Measurements from ENCODE around the gene CASP7. TPM values are rescaled to one million over a fixed set of nuclear protein-coding genes. Genes with fewer than 3 reads are reported as not detected.

Gene CASP7
- total and polyA plus RNA-seq, 10 of the 15 experiments (the other 5 are each of a cell fraction or from before 2014, with no cell fraction given), result 23.7 to 34.4 (median 28.7) TPM

GRCh38 chr10:113705344-113705652, 25.6 kb downstream of the CASP7 start (continued):
- TF ChIP-seq, protein P1, sequence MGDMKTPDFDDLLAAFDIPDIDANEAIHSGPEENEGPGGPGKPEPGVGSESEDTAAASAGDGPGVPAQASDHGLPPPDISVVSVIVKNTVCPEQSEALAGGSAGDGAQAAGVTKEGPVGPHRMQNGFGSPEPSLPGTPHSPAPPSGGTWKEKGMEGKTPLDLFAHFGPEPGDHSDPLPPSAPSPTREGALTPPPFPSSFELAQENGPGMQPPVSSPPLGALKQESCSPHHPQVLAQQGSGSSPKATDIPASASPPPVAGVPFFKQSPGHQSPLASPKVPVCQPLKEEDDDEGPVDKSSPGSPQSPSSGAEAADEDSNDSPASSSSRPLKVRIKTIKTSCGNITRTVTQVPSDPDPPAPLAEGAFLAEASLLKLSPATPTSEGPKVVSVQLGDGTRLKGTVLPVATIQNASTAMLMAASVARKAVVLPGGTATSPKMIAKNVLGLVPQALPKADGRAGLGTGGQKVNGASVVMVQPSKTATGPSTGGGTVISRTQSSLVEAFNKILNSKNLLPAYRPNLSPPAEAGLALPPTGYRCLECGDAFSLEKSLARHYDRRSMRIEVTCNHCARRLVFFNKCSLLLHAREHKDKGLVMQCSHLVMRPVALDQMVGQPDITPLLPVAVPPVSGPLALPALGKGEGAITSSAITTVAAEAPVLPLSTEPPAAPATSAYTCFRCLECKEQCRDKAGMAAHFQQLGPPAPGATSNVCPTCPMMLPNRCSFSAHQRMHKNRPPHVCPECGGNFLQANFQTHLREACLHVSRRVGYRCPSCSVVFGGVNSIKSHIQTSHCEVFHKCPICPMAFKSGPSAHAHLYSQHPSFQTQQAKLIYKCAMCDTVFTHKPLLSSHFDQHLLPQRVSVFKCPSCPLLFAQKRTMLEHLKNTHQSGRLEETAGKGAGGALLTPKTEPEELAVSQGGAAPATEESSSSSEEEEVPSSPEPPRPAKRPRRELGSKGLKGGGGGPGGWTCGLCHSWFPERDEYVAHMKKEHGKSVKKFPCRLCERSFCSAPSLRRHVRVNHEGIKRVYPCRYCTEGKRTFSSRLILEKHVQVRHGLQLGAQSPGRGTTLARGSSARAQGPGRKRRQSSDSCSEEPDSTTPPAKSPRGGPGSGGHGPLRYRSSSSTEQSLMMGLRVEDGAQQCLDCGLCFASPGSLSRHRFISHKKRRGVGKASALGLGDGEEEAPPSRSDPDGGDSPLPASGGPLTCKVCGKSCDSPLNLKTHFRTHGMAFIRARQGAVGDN (IDR thresholded peaks at IDR 0.05), result no peak
- TF ChIP-seq, protein P2, sequence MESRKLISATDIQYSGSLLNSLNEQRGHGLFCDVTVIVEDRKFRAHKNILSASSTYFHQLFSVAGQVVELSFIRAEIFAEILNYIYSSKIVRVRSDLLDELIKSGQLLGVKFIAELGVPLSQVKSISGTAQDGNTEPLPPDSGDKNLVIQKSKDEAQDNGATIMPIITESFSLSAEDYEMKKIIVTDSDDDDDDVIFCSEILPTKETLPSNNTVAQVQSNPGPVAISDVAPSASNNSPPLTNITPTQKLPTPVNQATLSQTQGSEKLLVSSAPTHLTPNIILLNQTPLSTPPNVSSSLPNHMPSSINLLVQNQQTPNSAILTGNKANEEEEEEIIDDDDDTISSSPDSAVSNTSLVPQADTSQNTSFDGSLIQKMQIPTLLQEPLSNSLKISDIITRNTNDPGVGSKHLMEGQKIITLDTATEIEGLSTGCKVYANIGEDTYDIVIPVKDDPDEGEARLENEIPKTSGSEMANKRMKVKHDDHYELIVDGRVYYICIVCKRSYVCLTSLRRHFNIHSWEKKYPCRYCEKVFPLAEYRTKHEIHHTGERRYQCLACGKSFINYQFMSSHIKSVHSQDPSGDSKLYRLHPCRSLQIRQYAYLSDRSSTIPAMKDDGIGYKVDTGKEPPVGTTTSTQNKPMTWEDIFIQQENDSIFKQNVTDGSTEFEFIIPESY (IDR thresholded peaks at IDR 0.05), result no peak

GRCh38 chr10:113706623-113707022, 26.9 kb downstream of the CASP7 start:
- CTCF ChIA-PET, result interaction anchor here (1.2 to 1.9 kb wide), 5 partner anchors 10 to 401 kb away, joined by 3 to 7 read pairs (median 5); no protein-coding TSS in a partner anchor
- 0 out of 2 replicates have a peak, but pooled peaks cover 4% of the 10 kb centered on the region for H4K20me1 ChIP-seq (ENCODE audit: control insufficient read depth, insufficient read depth)
- SMC1A ChIA-PET (ENCODE audit: uncharacterized antibody, unreplicated experiment), result no interaction called here
- POLR2A ChIA-PET, result no interaction called here
- no peak overlapping the region for H3K4me2 ChIP-seq (ENCODE audit: control insufficient read depth, insufficient read depth)
- peak; percentile 62 for FAIRE-seq
- intact Hi-C loops (cut with micrococcal nuclease; ENCODE audit: unreplicated experiment) (loop anchor here (5.0 to 10.0 kb wide), 3 partner anchors 76 to 198 kb away; no protein-coding TSS in a partner anchor), in situ Hi-C loops (cut with MboI) (loop anchor here (5.0 kb wide), 1 partner anchor 396 kb away; no protein-coding TSS in a partner anchor)
- no peak for ATAC-seq
- no TSS peak for BruUV-seq (replicated peaks)
- DNase-seq (ENCODE audit: low read depth, low spot score), result no peak
- peaks cover 0 to 3% of the 10 kb centered on the region in 2 experiments for H3K36me3 ChIP-seq (ENCODE audit: control insufficient read depth in 2 of 2, insufficient read depth in 2 of 2, low read length in 1 of 2)
- RAD21 ChIA-PET (ENCODE audit: unreplicated experiment), result no interaction called here
- no peak overlapping the region for H2AFZ ChIP-seq (ENCODE audit: control insufficient read depth, low read depth, low read length)
- peaks cover 6% of the 10 kb centered on the region; the same call in 1 of the 2 replicates for H3K4me1 ChIP-seq (ENCODE audit: control insufficient read depth, insufficient read depth, low read length)
- 86% methylated on average over 5 of the region's 5 CpGs for WGBS (ENCODE audit: insufficient coverage, insufficient replicate concordance, low lambda C conversion rate, missing lambda C conversion rate)
- H3K9me3 ChIP-seq (replicated peaks; ENCODE audit: control insufficient read depth, insufficient read depth, low read length), result no peaks in the 10 kb centered on the region
- H3K4me3 ChIP-seq, result no peak overlapping the region
- H3K79me2 ChIP-seq (ENCODE audit: control insufficient read depth, insufficient read depth, low read length), result no peaks in the 10 kb centered on the region
- no peak overlapping the region for H3K9ac ChIP-seq (ENCODE audit: control insufficient read depth, insufficient read depth, low read length)
- no peak overlapping the region for H3K27ac ChIP-seq (ENCODE audit: control insufficient read depth, insufficient read depth)
- H3K27me3 ChIP-seq (replicated peaks in 1 of 2; ENCODE audit: control insufficient read depth in 2 of 2, insufficient read depth in 2 of 2, low read length in 1 of 2), result no peaks in the 10 kb centered on the region
- TF ChIP-seq, protein P3, sequence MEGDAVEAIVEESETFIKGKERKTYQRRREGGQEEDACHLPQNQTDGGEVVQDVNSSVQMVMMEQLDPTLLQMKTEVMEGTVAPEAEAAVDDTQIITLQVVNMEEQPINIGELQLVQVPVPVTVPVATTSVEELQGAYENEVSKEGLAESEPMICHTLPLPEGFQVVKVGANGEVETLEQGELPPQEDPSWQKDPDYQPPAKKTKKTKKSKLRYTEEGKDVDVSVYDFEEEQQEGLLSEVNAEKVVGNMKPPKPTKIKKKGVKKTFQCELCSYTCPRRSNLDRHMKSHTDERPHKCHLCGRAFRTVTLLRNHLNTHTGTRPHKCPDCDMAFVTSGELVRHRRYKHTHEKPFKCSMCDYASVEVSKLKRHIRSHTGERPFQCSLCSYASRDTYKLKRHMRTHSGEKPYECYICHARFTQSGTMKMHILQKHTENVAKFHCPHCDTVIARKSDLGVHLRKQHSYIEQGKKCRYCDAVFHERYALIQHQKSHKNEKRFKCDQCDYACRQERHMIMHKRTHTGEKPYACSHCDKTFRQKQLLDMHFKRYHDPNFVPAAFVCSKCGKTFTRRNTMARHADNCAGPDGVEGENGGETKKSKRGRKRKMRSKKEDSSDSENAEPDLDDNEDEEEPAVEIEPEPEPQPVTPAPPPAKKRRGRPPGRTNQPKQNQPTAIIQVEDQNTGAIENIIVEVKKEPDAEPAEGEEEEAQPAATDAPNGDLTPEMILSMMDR (IDR thresholded peaks at IDR 0.05 in 2 of 3, conservative IDR thresholded peaks at IDR 0.05 in 1 of 3; ENCODE audit: control insufficient read depth in 2 of 3, extremely low read depth in 1 of 3, insufficient read depth in 1 of 3, low read depth in 3 of 3, low read length in 3 of 3), result no peak
- TF ChIP-seq SUPT20H (IDR thresholded peaks at IDR 0.05; ENCODE audit: borderline replicate concordance, control insufficient read depth, low read depth, low read length) (no peak), POLR2AphosphoS2 (IDR thresholded peaks at IDR 0.05; ENCODE audit: low read depth, low read length) (no peak), STAT1 (conservative IDR thresholded peaks at IDR 0.05) (no peak), LARP7 (IDR thresholded peaks at IDR 0.05) (no peak), EGR1 (IDR thresholded peaks at IDR 0.05; ENCODE audit: borderline replicate concordance in 1 of 2, low read depth in 2 of 2, low read length in 2 of 2) (no peak)
- TF ChIP-seq, protein P4, sequence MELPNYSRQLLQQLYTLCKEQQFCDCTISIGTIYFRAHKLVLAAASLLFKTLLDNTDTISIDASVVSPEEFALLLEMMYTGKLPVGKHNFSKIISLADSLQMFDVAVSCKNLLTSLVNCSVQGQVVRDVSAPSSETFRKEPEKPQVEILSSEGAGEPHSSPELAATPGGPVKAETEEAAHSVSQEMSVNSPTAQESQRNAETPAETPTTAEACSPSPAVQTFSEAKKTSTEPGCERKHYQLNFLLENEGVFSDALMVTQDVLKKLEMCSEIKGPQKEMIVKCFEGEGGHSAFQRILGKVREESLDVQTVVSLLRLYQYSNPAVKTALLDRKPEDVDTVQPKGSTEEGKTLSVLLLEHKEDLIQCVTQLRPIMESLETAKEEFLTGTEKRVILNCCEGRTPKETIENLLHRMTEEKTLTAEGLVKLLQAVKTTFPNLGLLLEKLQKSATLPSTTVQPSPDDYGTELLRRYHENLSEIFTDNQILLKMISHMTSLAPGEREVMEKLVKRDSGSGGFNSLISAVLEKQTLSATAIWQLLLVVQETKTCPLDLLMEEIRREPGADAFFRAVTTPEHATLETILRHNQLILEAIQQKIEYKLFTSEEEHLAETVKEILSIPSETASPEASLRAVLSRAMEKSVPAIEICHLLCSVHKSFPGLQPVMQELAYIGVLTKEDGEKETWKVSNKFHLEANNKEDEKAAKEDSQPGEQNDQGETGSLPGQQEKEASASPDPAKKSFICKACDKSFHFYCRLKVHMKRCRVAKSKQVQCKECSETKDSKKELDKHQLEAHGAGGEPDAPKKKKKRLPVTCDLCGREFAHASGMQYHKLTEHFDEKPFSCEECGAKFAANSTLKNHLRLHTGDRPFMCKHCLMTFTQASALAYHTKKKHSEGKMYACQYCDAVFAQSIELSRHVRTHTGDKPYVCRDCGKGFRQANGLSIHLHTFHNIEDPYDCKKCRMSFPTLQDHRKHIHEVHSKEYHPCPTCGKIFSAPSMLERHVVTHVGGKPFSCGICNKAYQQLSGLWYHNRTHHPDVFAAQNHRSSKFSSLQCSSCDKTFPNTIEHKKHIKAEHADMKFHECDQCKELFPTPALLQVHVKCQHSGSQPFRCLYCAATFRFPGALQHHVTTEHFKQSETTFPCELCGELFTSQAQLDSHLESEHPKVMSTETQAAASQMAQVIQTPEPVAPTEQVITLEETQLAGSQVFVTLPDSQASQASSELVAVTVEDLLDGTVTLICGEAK (IDR thresholded peaks at IDR 0.05; ENCODE audit: borderline replicate concordance), result no peak
